GM12872 (cell line): ENCODE measurements around the gene SIGLEC11.

Source experiments
- CTCF ChIP-seq: IDR thresholded peaks from 3 replicates; pipeline ENCODE4 v1.5.1; 2011; ENCODE audit warnings: low read depth, mild to moderate bottlenecking, low read length, moderate library complexity; ENCODE audit not compliant: insufficient read depth

Gene SIGLEC11

GRCh38 chr19:49952479-49952836 lies 8.5 kb downstream of the SIGLEC11 start:
- TF ChIP-seq CTCF = no peak

GRCh38 chr19:49951806-49952478 lies 9.0 kb downstream of the SIGLEC11 start:
- no peak for TF ChIP-seq CTCF

- no peak for TF ChIP-seq CTCF
These were observed 9.9 kb downstream of the SIGLEC11 start for GRCh38 chr19:49950956-49951526.

- TF ChIP-seq CTCF = no peak
These were observed 10.4 kb downstream of the SIGLEC11 start for GRCh38 chr19:49950590-49950948.

GRCh38 chr19:49949742-49950589 lies 11.0 kb downstream of the SIGLEC11 start:
- TF ChIP-seq CTCF = no peak

- TF ChIP-seq CTCF = no peak
These were observed 14.6 kb downstream of the SIGLEC11 start for GRCh38 chr19:49946415-49946814.

- no peak for TF ChIP-seq CTCF
These were observed 20.5 kb downstream of the SIGLEC11 start for GRCh38 chr19:49940482-49940791.
